ENCODE data around the gene NAALADL1. TPM values are rescaled to one million over a fixed set of nuclear protein-coding genes. Genes with fewer than 3 reads are reported as not detected.
A peak's percentile ranks its signal among the peaks of the same experiment; 100 is the strongest.

Gene NAALADL1
- total and polyA plus RNA-seq, 4 donors: 7.4 to 22.0 (median 13.2) TPM

GRCh38 chr11:65100674-65101350 is 42.5 kb upstream of the NAALADL1 start:
- Histone ChIP-seq H3K27ac (ENCODE audit: low read depth in 1 of 2, low read length in 1 of 2) (no peak overlapping the region), H3K4me1 (ENCODE audit: control insufficient read depth in 5 of 5, insufficient read depth in 5 of 5, low read length in 5 of 5) (peaks cover 3 to 7% (median 6%) of the 10 kb centered on the region in 5 donors), H3K4me3 (no peak overlapping the region), H3K9me3 (ENCODE audit: control insufficient read depth in 4 of 4, insufficient read depth in 3 of 4, low read length in 3 of 4) (no peaks in the 10 kb centered on the region), H3K9ac (ENCODE audit: insufficient read depth in 1 of 2, low read length in 2 of 2) (no peak overlapping the region), H3K27me3 (ENCODE audit: control insufficient read depth in 3 of 3, insufficient read depth in 3 of 3, low read length in 2 of 3) (no peaks in the 10 kb centered on the region), H3K36me3 (ENCODE audit: control insufficient read depth in 4 of 4, insufficient read depth in 4 of 4, low read length in 4 of 4) (peaks cover 0 to 7% (median 3%) of the 10 kb centered on the region in 4 donors)
- no peak for TF ChIP-seq CTCF (IDR thresholded peaks at IDR 0.05; ENCODE audit: control extremely low read depth, extremely low read depth)
- DNase-seq (no peak), ATAC-seq (ENCODE audit: insufficient read depth, low FRiP score) (no peak)
- 84 to 91% methylated on average over 6 of the region's 6 CpGs for WGBS, 2 donors

GRCh38 chr11:65096926-65097325 is 38.6 kb upstream of the NAALADL1 start:
- H3K36me3 ChIP-seq (ENCODE audit: control insufficient read depth in 4 of 4, insufficient read depth in 4 of 4, low read length in 4 of 4): peaks cover 0 to 3% (median 0%) of the 10 kb centered on the region in 4 donors
- H3K9me3 ChIP-seq (ENCODE audit: control insufficient read depth in 4 of 4, insufficient read depth in 3 of 4, low read length in 3 of 4): no peaks in the 10 kb centered on the region
- H3K9ac ChIP-seq (ENCODE audit: insufficient read depth in 1 of 2, low read length in 2 of 2): peak overlapping the region in 1 of 2 donors; percentile 55
- no peaks in the 10 kb centered on the region for H3K27me3 ChIP-seq (ENCODE audit: control insufficient read depth in 3 of 3, insufficient read depth in 3 of 3, low read length in 2 of 3)
- TF ChIP-seq CTCF (IDR thresholded peaks at IDR 0.05; ENCODE audit: control extremely low read depth, extremely low read depth): no peak
- peaks cover 0 to 10% (median 6%) of the 10 kb centered on the region in 5 donors for H3K4me1 ChIP-seq (ENCODE audit: control insufficient read depth in 5 of 5, insufficient read depth in 5 of 5, low read length in 5 of 5)
- H3K27ac ChIP-seq (ENCODE audit: low read depth in 1 of 2, low read length in 1 of 2): peak overlapping the region; percentile 71 to 92
- H3K4me3 ChIP-seq: peak overlapping the region; percentile 6
- ATAC-seq (ENCODE audit: insufficient read depth, low FRiP score) (peak; percentile 4), DNase-seq (no peak)
- WGBS, 2 donors: 34 to 57% methylated on average over 8 of the region's 8 CpGs

- H3K4me3 ChIP-seq: peak within 1 kb of the TSS; percentile 49
- H3K27me3 ChIP-seq (ENCODE audit: control insufficient read depth in 3 of 3, insufficient read depth in 3 of 3, low read length in 2 of 3): no peaks in the 10 kb centered on the region
- 0 to 1% methylated on average over 45 to 52 of the region's 52 CpGs for WGBS, 2 donors
- DNase-seq: peak; percentile 88 to 96 (median 93)
- TF ChIP-seq CTCF (IDR thresholded peaks at IDR 0.05; ENCODE audit: control extremely low read depth, extremely low read depth): no peak
- peaks cover 0 to 3% (median 0%) of the 10 kb centered on the region in 4 donors for H3K36me3 ChIP-seq (ENCODE audit: control insufficient read depth in 4 of 4, insufficient read depth in 4 of 4, low read length in 4 of 4)
- ATAC-seq (ENCODE audit: insufficient read depth, low FRiP score): peak; percentile 93
- peaks cover 0 to 10% (median 6%) of the 10 kb centered on the region in 5 donors for H3K4me1 ChIP-seq (ENCODE audit: control insufficient read depth in 5 of 5, insufficient read depth in 5 of 5, low read length in 5 of 5)
- peak within 1 kb of the TSS; percentile 39 to 63 for H3K9ac ChIP-seq (ENCODE audit: insufficient read depth in 1 of 2, low read length in 2 of 2)
- peak within 1 kb of the TSS; percentile 87 to 92 for H3K27ac ChIP-seq (ENCODE audit: low read depth in 1 of 2, low read length in 1 of 2)
- H3K9me3 ChIP-seq (ENCODE audit: control insufficient read depth in 4 of 4, insufficient read depth in 3 of 4, low read length in 3 of 4): no peaks in the 10 kb centered on the region
These were observed 37.8 kb upstream of the NAALADL1 start, which contains the start of gene VPS51 for GRCh38 chr11:65095974-65096806. Gene VPS51, plus strand, starts transcription at chr11:65096214. Its CDS starts 37 bp downstream, at chr11:65096251.

Measured in lung (tissue), 12 donors.